GM04503 (cell line): ENCODE data around the gene KCNMB1.
"Not testable (repeated sequence)": the region's sequence is repeated elsewhere in the genome, so short reads cannot be mapped to it uniquely, and the experiment has no call there.

Experiments used
- DNase-seq: peaks from one replicate; pipeline ENCODE4 v3.0.0-alpha.2; 2012; ENCODE audit warnings: low read depth

KCNMB1 gene

GRCh38 chr5:170376526-170376925, 12.6 kb downstream of the KCNMB1 start:
- DNase-seq, result not testable (repeated sequence)

- no peak for DNase-seq
These were observed 13.9 kb downstream of the KCNMB1 start for GRCh38 chr5:170375283-170375682.

- DNase-seq, result no peak
These were observed 16.2 kb downstream of the KCNMB1 start for GRCh38 chr5:170372971-170373370.

GRCh38 chr5:170368586-170368985, 20.6 kb downstream of the KCNMB1 start:
- DNase-seq, result no peak

GRCh38 chr5:170366276-170366675, 22.9 kb downstream of the KCNMB1 start:
- DNase-seq, result no peak

GRCh38 chr5:170365831-170366230, 23.3 kb downstream of the KCNMB1 start:
- no peak for DNase-seq

- DNase-seq, result no peak
These were observed 24.2 kb downstream of the KCNMB1 start for GRCh38 chr5:170365011-170365410.

GRCh38 chr5:170363671-170364070, 25.5 kb downstream of the KCNMB1 start:
- DNase-seq, result no peak

- no peak for DNase-seq
These were observed 26.5 kb downstream of the KCNMB1 start for GRCh38 chr5:170362656-170363055.

- DNase-seq, result no peak
These were observed 27.1 kb downstream of the KCNMB1 start for GRCh38 chr5:170362102-170362501.

- DNase-seq, result no peak
These were observed 27.6 kb downstream of the KCNMB1 start for GRCh38 chr5:170361616-170362015.

- no peak for DNase-seq
These were observed 28.1 kb downstream of the KCNMB1 start for GRCh38 chr5:170361116-170361515.

GRCh38 chr5:170360709-170361108, 28.5 kb downstream of the KCNMB1 start:
- no peak for DNase-seq

GRCh38 chr5:170357955-170358444, 31.2 kb downstream of the KCNMB1 start:
- no peak for DNase-seq

GRCh38 chr5:170355601-170356098, 33.5 kb downstream of the KCNMB1 start:
- DNase-seq, result no peak

GRCh38 chr5:170353961-170354360, 35.2 kb downstream of the KCNMB1 start:
- DNase-seq, result no peak

- DNase-seq, result no peak
These were observed 36.0 kb downstream of the KCNMB1 start for GRCh38 chr5:170353011-170353761.

GRCh38 chr5:170348137-170348633, 41.0 kb downstream of the KCNMB1 start:
- DNase-seq, result no peak

- DNase-seq, result no peak
These were observed 42.1 kb downstream of the KCNMB1 start for GRCh38 chr5:170347022-170347567.

- no peak for DNase-seq
These were observed 43.2 kb downstream of the KCNMB1 start for GRCh38 chr5:170345971-170346370.

- no peak for DNase-seq
These were observed 46.0 kb downstream of the KCNMB1 start for GRCh38 chr5:170343177-170343576.

- DNase-seq, result no peak
These were observed 46.9 kb downstream of the KCNMB1 start for GRCh38 chr5:170342153-170342725.

- DNase-seq, result no peak
These were observed 47.6 kb downstream of the KCNMB1 start for GRCh38 chr5:170341545-170341944.
